Nephron progenitor cell (in vitro differentiated cells): ENCODE data around the gene SLC35E1.

Experiments
- DNase-seq: peaks from one replicate; pipeline ENCODE4 v3.0.0; 2021
- H3K27ac Mint-ChIP-seq: 2 replicates; pipeline ENCODE4 v1.8.0; 2021; ENCODE audit warnings: mild to moderate bottlenecking, moderate library complexity, mixed read lengths
- H3K27me3 Mint-ChIP-seq: 2 replicates; pipeline ENCODE4 v1.8.0; 2021; ENCODE audit warnings: mild to moderate bottlenecking, low read depth, mixed read lengths; ENCODE audit not compliant: poor library complexity
- H3K36me3 Mint-ChIP-seq: 2 replicates; pipeline ENCODE4 v1.8.0; 2021; ENCODE audit warnings: low read depth, mixed read lengths
- H3K4me1 Mint-ChIP-seq: 2 replicates; pipeline ENCODE4 v1.8.0; 2021; ENCODE audit warnings: mixed read lengths
- H3K4me3 Mint-ChIP-seq: 2 replicates; pipeline ENCODE4 v1.8.0; 2021; ENCODE audit warnings: mild to moderate bottlenecking, moderate library complexity, mixed read lengths
- H3K9me3 Mint-ChIP-seq: 2 replicates; pipeline ENCODE4 v1.8.0; 2021; ENCODE audit warnings: mild to moderate bottlenecking, moderate library complexity, mixed read lengths
- CTCF ChIP-seq: fragments of 200-600 bp; sonication (generic); IDR thresholded peaks from 2 replicates; pipeline ENCODE4 v1.5.0; 2021; ENCODE audit warnings: antibody characterized with exemption

SLC35E1 gene

DNA sequence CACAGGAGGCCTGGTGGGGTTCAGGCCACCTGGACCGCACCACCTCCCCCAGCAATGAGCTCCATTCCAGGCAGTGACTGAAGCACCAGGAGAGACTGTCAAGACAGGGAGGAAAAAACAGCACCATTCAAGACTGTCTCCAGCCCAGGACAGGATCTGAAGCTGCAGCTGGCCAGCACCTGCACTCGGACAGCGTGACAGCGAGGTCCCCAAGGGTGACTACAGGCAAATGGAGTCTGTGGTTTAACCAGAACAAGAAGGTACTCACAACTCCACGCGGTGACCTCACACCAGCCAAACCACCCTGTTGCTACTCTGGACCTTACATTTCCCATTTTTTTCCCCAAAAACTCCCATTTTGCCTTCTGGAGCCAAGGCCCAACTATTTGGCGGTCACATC lies 46.0 kb upstream of the SLC35E1 start:
- Mint-ChIP-seq H3K27ac (no peak overlapping the region), H3K4me3 (no peak overlapping the region), H3K27me3 (peaks cover 3% of the 10 kb centered on the region), H3K4me1 (peaks cover 31% of the 10 kb centered on the region), H3K9me3 (no peaks in the 10 kb centered on the region), H3K36me3 (no peaks in the 10 kb centered on the region)
- DNase-seq: no peak
- no peak for TF ChIP-seq CTCF

DNA sequence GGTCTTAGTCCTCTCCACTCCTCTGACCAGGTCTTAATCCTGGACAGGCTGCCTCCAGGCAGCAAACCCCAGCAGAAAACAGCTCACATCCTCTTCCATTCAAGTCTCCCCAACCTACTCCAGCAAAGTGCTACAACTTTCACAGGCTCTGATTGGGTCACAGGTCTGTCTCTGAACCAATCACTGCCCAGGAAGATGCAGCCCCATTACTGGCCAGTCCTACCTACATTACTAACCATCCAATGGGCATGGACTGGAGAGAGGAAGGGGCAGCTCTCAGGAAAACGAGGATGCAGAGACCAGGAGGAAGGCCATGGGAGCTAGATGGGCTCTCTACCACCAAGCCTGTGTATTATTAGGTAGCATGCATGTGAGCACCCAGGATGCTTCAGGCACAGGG lies 43.6 kb upstream of the SLC35E1 start:
- Mint-ChIP-seq H3K9me3 (no peaks in the 10 kb centered on the region), H3K36me3 (no peaks in the 10 kb centered on the region), H3K4me3 (no peak overlapping the region), H3K27me3 (peaks cover 5% of the 10 kb centered on the region), H3K4me1 (peaks cover 41% of the 10 kb centered on the region), H3K27ac (peak overlapping the region; percentile 41)
- TF ChIP-seq CTCF: no peak
- DNase-seq: no peak

GRCh38 chr19:16614941-16615340 lies 42.7 kb upstream of the SLC35E1 start:
- no peaks in the 10 kb centered on the region for H3K36me3 Mint-ChIP-seq
- H3K4me3 Mint-ChIP-seq: no peak overlapping the region
- peaks cover 5% of the 10 kb centered on the region for H3K27me3 Mint-ChIP-seq
- TF ChIP-seq CTCF: no peak
- no peak for DNase-seq
- H3K27ac Mint-ChIP-seq: peak overlapping the region; percentile 87
- H3K9me3 Mint-ChIP-seq: no peaks in the 10 kb centered on the region
- peaks cover 41% of the 10 kb centered on the region for H3K4me1 Mint-ChIP-seq

DNA sequence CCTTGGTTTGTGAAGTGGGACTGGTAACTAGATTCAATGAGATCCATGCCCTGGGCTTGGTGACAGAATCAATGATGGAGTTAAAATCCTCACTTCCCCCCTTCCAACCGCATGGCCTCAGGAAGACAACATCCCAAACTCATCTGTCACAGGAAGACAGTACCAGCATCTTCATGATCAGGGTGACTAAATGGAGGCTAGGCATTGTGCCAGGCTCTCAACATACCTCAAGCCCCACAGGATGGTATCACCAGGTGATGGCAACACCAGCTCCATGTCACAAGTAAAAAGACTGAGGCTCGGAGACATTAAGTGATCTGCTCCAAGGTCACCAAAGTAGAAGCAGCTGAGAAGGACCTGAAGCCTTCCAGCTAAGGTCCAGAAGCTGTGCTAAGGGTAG lies 41.6 kb upstream of the SLC35E1 start:
- Mint-ChIP-seq H3K4me3 (no peak overlapping the region), H3K4me1 (peaks cover 42% of the 10 kb centered on the region), H3K27me3 (peaks cover 5% of the 10 kb centered on the region), H3K36me3 (no peaks in the 10 kb centered on the region), H3K9me3 (no peaks in the 10 kb centered on the region), H3K27ac (peak overlapping the region; percentile 68)
- TF ChIP-seq CTCF: no peak
- no peak for DNase-seq

DNA sequence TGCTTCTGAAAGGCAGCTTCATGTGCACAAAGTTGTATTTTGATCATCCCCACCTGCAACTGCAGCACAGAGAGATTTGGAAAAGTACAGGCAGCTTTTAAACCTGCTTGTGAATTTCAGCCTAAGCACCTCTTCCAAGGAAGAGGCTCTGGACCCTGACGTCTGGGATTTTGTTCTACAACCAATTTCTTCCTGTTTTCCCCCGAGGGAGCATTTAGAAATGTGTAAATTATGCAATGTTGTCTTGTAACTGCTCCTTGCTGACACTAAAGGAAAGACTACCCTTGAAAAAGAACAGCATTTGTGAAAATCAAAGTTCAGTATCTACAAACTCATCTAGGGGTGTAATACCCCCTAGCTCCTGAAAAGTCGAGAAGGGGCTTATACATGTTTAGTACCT lies 40.4 kb upstream of the SLC35E1 start:
- no peak for DNase-seq
- TF ChIP-seq CTCF: no peak
- Mint-ChIP-seq H3K36me3 (no peaks in the 10 kb centered on the region), H3K9me3 (no peaks in the 10 kb centered on the region), H3K27ac (peak overlapping the region; percentile 79), H3K27me3 (peaks cover 5% of the 10 kb centered on the region), H3K4me1 (peaks cover 54% of the 10 kb centered on the region), H3K4me3 (no peak overlapping the region)

DNA sequence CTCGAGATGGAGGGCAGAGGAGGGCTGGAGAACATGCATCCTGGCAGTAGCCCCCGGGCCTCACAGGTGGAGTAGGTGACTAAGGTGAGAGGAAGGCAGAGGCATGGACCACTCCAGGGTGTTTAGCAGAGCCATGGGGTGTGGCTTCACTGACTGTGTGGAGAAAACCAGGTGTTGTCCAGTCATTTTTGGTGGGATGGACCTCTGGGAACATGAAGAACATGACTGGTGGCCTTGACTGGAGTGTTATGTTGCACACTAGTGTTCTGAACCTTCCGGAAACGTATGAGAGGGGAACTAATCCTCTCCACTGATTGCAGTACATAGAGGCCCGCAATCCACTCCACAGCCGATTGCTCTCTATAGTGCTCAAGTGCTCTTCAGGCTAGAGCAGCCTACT lies 38.9 kb upstream of the SLC35E1 start:
- Mint-ChIP-seq H3K27me3 (peaks cover 2% of the 10 kb centered on the region), H3K36me3 (no peaks in the 10 kb centered on the region), H3K4me1 (peaks cover 45% of the 10 kb centered on the region), H3K27ac (no peak overlapping the region), H3K9me3 (no peaks in the 10 kb centered on the region), H3K4me3 (no peak overlapping the region)
- DNase-seq: no peak
- no peak for TF ChIP-seq CTCF
